ENCODE data around the gene CALML6.
A peak's percentile ranks its signal among the peaks of the same experiment; 100 is the strongest.

The CALML6 gene, protein sequence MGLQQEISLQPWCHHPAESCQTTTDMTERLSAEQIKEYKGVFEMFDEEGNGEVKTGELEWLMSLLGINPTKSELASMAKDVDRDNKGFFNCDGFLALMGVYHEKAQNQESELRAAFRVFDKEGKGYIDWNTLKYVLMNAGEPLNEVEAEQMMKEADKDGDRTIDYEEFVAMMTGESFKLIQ

DNA sequence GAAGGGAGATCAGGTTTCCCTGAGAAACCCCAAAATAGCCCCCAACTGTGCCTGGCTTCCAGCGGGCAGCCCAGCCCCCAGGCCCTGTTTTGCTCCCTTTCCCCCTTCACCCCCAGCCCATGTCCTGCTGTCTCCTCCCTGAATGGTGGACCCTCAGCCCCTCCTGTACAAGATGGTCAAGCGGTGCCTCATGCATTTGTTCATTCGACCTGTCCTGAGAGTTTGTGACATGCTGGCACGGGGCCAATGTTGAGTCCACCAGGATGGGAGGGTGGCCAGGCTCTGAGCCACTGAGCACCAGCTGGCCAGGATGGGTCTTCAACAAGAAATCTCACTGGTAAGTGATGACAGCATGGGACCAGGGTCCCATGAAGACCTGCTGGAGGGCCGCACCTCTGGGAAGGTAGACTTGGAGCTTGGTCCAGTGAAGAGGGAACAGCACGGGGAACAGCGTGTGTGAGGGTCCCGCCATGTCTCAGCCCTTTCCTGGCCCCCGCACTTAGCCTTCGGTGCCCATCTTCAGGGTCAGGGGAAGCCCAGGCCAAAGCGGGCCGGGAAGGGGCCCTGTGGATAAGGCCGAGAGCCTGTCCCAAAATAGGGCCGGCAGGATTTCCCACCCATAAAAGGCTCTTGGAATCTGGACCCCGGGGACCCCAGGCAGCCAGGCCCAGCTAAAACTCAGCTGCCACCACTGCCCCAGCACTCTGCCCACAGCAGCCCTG, at the start of gene CALML6:
CALML6 (plus strand) TSS at position 290 of the 722 bp plus-strand sequence; CDS start at position 311, 21 bp downstream.
- Mint-ChIP-seq H3K4me1 (ENCODE audit: low read depth) (peaks cover 11% of the 10 kb centered on the region), H3K27ac (no peak within 1 kb of the TSS), H3K4me3 (no peak within 1 kb of the TSS), H3K27me3 (no peaks in the 10 kb centered on the region), H3K36me3 (ENCODE audit: low read depth) (no peaks in the 10 kb centered on the region), H3K9me3 (no peaks in the 10 kb centered on the region)
- DNase-seq, result no peak

DNA sequence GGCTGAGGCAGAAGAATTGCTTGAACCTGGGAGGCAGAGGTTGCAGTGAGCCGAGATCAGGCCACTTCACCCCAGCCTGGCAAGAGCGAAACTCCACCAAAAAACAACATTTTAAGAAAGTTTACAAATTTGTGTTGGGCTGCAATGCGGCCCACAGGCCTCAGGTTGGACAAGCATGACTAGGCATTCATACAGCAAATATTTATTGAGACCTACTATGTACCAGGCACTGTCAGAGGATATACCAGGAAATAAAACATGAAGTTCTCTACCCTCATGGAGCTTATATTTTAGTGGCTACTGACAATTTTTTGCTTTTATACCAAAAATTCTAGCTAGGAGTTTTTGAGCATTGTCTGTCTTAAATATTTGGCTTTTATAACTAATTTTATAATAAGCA, 47.9 kb upstream of the CALML6 start:
- DNase-seq, result no peak

DNA sequence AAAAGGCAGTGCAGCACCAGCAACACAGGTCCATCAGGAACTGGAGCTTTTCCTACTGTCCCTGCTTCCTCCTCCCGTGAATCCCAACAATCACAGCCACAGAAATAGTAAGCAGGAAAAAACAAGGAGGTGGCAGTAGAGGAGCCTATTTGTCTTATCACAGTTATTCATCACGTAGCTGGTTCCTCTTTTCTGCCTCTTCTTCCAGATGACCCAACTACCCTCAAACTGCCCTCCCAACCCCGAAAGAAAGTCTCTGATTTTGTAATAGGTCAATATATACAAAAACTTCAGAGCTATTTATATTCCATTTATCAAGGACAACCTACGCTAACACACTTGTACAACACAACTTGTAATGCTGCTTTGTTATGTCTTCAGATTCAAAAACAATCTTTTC, 45.6 kb upstream of the CALML6 start:
- Mint-ChIP-seq H3K9me3 (no peaks in the 10 kb centered on the region), H3K27ac (peak overlapping the region; percentile 79), H3K27me3 (no peaks in the 10 kb centered on the region), H3K4me3 (no peak overlapping the region), H3K4me1 (ENCODE audit: low read depth) (peaks cover 69% of the 10 kb centered on the region), H3K36me3 (ENCODE audit: low read depth) (peaks cover 59% of the 10 kb centered on the region)
- DNase-seq, result no peak

More for the DNA sequence above, 47.9 kb upstream of the CALML6 start:
- Mint-ChIP-seq H3K36me3 (ENCODE audit: low read depth) (peaks cover 54% of the 10 kb centered on the region), H3K27ac (peak overlapping the region; percentile 47), H3K4me3 (no peak overlapping the region), H3K27me3 (no peaks in the 10 kb centered on the region), H3K4me1 (ENCODE audit: low read depth) (peaks cover 69% of the 10 kb centered on the region), H3K9me3 (no peaks in the 10 kb centered on the region)

DNA sequence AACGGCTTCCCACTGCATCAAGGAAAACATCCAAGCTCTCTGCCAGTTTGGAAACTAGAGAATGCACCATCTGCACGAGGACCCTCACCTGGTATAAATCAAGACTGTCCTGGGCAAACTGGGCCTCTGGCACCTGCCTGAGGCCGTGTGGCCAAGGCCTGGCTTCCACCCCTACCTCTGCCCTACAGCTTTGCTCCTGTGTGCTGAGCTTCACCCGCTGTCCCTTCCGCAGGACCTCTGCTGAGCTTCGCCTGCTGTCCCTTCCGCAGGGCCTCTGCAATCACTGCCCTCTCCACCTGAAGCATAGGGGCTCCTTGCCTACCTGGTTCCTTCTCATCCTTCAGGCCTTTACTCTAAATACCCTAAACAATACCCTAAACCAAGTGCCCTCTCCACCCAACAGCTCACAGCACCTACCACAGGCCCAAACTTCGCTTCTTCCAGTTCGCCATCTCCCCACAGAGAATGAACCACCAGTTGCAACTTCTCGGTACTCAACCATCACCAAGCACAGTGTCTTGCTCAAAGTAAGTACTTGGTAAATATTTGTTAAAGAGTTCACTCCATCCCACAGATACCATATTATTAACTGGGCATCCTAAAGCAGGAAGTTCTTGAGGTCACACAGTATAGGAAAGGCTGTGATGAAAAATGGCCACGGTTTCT, 42.6 kb upstream of the CALML6 start:
- Mint-ChIP-seq H3K9me3 (no peaks in the 10 kb centered on the region), H3K36me3 (ENCODE audit: low read depth) (peaks cover 72% of the 10 kb centered on the region), H3K4me3 (no peak overlapping the region), H3K4me1 (ENCODE audit: low read depth) (peaks cover 74% of the 10 kb centered on the region), H3K27me3 (no peaks in the 10 kb centered on the region), H3K27ac (peak overlapping the region; percentile 66)
- no peak for DNase-seq

DNA sequence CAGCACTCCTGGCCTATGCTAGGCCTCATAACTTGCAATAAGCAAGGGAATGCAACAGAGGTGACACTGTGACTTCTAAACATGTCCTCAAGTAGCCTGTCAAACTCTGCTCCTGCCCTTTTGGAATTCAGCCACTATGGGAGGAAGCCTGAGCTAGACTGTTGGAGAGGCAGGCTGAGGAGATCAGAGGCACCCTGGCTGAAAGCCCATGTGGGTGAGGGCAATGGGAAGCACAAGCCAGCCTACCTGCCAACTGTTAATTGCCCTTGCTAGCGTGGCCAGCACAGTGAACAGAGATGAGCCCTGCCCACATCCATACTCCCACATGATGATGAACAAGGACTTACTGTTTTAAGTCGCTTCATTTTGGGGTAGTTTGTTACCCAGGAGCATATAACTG, 41.9 kb upstream of the CALML6 start:
- Mint-ChIP-seq H3K9me3 (no peaks in the 10 kb centered on the region), H3K4me3 (no peak overlapping the region), H3K4me1 (ENCODE audit: low read depth) (peaks cover 79% of the 10 kb centered on the region), H3K36me3 (ENCODE audit: low read depth) (peaks cover 79% of the 10 kb centered on the region), H3K27ac (peak overlapping the region; percentile 66), H3K27me3 (no peaks in the 10 kb centered on the region)
- DNase-seq, result no peak

DNA sequence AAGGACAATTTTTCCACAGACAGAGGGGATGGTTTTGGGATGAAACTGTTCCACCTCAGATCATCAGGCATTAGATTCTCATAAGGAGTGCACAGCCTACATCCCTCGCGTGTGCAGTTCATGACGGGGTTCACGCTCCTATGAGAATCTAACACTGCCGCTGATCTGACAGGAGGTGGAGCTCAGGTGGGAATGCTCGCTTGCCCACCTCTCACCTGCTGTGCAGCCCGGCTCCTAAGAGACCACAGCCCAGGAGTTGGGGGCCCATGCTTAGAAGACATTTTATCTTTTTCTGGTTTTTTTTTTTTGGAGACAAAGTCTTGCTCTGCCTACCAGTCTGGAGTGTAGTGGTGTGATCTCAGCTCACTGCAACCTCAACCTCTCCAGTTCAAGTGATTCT, 40.2 kb upstream of the CALML6 start:
- H3K4me3 Mint-ChIP-seq, result no peak overlapping the region
- no peaks in the 10 kb centered on the region for H3K9me3 Mint-ChIP-seq
- peaks cover 87% of the 10 kb centered on the region for H3K36me3 Mint-ChIP-seq (ENCODE audit: low read depth)
- peak overlapping the region; percentile 94 for H3K27ac Mint-ChIP-seq
- H3K27me3 Mint-ChIP-seq, result no peaks in the 10 kb centered on the region
- peaks cover 86% of the 10 kb centered on the region for H3K4me1 Mint-ChIP-seq (ENCODE audit: low read depth)
- no peak for DNase-seq

DNA sequence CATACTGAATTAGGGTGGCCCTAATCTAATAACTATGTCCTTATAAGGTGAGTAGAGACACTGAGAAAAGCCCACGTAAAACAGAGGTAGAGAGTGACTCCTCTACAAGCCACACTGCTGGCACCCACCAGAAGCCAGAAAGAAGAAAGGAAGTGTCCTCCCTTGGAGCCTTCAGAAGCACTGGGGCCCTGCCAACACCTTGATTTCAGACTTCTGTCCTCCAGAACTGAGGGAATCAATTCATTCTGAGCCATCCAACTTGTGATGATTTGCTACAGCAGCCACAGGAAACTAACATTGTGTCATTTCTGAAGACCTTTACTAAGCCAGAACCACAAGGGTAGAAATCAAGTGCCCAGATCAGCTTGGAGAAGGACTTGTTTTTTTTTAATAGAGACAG, 39.1 kb upstream of the CALML6 start:
- Mint-ChIP-seq H3K4me3 (no peak overlapping the region), H3K36me3 (ENCODE audit: low read depth) (peaks cover 83% of the 10 kb centered on the region), H3K9me3 (no peaks in the 10 kb centered on the region), H3K27me3 (no peaks in the 10 kb centered on the region), H3K4me1 (ENCODE audit: low read depth) (peaks cover 84% of the 10 kb centered on the region), H3K27ac (peak overlapping the region; percentile 94)
- no peak for DNase-seq

DNA sequence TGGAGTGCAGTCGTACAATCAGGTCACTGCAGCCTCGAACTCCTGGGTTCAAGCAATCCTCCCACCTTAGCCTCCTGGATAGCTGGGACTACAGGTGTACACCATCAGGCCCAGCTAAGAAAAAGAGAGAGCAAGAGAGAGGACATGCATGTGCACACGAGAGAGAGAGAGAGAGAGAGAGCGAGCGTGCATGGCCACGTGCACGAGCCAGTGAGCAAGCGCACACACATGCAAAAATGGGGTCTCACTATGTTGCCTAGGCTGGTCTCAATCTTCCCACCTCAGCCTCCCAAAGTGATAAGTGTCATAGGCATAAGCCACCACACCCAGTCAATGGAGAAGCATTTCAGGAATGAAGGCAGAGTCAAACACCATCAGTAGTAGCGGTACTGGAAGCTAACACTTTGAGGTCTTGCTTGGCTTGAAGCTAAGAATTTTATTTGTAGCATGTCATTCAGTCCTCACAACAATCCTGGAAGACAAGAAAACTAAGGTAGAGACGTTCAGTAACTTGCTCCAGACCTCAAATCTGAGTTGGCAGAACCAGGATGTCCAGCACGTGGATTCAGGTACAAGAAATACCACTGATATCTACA, 38.6 kb upstream of the CALML6 start:
- no peaks in the 10 kb centered on the region for H3K9me3 Mint-ChIP-seq
- no peak for DNase-seq
- H3K27ac Mint-ChIP-seq, result peak overlapping the region; percentile 94
- peaks cover 85% of the 10 kb centered on the region for H3K36me3 Mint-ChIP-seq (ENCODE audit: low read depth)
- no peak overlapping the region for H3K4me3 Mint-ChIP-seq
- H3K27me3 Mint-ChIP-seq, result no peaks in the 10 kb centered on the region
- peaks cover 84% of the 10 kb centered on the region for H3K4me1 Mint-ChIP-seq (ENCODE audit: low read depth)

DNA sequence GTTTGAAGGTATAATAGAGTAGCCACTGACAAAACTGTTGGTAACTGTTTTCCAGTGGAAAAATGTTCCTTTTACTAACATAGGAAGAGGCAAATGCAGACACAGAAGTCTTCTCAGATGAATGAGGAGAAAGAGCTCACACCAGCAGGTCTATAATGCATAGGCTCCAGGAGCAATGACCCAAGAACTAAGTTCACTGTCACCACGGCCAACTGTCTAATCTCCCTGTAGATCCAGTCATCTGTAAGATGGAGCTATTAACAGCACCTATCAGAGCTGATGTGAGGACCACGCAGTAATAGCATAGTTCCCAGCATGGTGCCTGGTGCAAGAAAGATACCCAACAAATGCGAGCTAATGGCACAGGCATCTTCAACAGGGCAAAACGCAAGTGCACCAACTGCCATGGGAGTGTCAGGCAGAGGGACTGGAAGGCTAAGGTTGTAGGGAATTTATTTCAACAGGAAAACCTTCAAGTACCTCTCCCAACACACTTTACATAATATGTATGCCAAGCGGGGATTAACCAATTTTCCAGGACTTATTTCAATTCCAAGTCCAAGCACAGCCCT, 37.1 kb upstream of the CALML6 start:
- Mint-ChIP-seq H3K4me3 (no peak overlapping the region), H3K4me1 (ENCODE audit: low read depth) (peaks cover 81% of the 10 kb centered on the region), H3K27me3 (no peaks in the 10 kb centered on the region), H3K27ac (peak overlapping the region; percentile 42), H3K36me3 (ENCODE audit: low read depth) (peaks cover 80% of the 10 kb centered on the region), H3K9me3 (no peaks in the 10 kb centered on the region)
- no peak for DNase-seq

DNA sequence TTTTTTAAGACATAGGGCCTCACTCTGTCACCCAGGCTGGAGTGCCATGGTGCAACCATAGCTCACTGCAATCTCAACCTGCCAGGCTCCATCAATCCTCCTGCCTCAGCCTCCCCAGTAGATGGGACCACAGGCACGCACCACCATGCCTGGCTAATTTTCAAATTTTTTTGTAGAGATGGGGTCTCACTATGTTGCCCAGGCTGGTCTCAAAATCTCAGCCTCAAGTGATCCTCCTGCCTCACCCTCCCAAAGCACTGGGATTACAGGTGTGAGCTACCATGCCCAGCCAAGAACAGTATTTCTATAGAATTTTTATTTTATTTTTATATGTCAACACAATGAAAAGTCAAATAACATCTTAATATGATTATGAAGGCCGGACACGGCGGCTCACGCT, 35.1 kb upstream of the CALML6 start:
- Mint-ChIP-seq H3K27me3 (no peaks in the 10 kb centered on the region), H3K4me3 (no peak overlapping the region), H3K9me3 (no peaks in the 10 kb centered on the region), H3K36me3 (ENCODE audit: low read depth) (peaks cover 76% of the 10 kb centered on the region), H3K4me1 (ENCODE audit: low read depth) (peaks cover 80% of the 10 kb centered on the region), H3K27ac (no peak overlapping the region)
- no peak for DNase-seq

DNA sequence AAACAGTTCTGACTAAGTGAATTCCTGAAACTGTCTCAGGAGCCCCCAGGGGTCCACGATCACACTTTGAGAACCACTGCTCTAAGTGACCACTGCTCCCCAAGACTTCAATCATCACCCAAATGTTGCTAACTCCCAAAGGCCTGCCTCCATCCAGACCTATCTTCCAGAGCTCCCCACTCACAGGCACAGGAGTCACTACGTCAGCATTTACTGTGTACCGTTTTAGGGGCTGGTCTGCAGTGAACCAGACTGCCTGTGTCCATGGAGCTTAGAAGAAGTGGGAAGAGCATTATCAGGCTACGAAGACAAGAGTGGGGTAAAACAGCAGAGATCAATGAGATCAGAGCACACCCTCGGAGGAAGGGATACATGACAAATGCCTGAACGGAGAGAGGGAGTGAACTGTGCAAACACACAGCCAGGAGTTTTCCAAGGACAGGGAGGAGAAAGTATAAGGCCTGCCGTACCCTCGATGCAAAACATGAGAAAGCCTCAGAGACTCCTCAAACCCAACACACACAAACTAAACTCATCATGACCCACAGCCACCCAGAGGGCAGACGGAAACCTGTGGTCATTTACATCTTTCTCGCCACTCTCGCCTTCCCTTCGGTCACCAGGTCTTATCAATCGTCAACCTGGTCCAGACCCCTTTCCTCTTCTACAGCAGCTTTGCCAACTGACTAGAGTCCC, 34.3 kb upstream of the CALML6 start:
- Mint-ChIP-seq H3K4me1 (ENCODE audit: low read depth) (peaks cover 72% of the 10 kb centered on the region), H3K27ac (peak overlapping the region; percentile 77), H3K36me3 (ENCODE audit: low read depth) (peaks cover 67% of the 10 kb centered on the region), H3K27me3 (no peaks in the 10 kb centered on the region), H3K9me3 (no peaks in the 10 kb centered on the region), H3K4me3 (no peak overlapping the region)
- DNase-seq, result no peak

DNA sequence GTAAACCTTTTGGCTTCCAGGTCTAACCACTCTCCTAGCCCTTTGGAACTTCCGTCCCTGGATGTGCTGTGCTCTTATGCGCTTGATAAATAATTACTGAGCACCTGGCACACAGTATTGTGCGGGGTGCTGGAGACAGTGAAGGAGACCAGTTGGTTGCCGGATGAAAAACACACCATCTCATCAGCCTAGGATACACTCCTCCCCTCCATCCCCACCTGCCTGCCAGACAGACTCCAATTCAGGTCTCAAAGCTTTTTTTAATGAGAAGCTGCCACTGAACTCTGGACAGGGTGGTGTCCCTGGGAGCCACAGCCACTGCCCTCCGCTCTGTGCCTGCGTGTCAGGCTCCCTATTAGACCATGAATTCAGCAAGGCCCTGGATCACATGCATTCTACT, 33.3 kb upstream of the CALML6 start:
- H3K4me3 Mint-ChIP-seq, result no peak overlapping the region
- peaks cover 63% of the 10 kb centered on the region for H3K36me3 Mint-ChIP-seq (ENCODE audit: low read depth)
- H3K27ac Mint-ChIP-seq, result peak overlapping the region; percentile 77
- H3K9me3 Mint-ChIP-seq, result no peaks in the 10 kb centered on the region
- no peaks in the 10 kb centered on the region for H3K27me3 Mint-ChIP-seq
- no peak for DNase-seq
- H3K4me1 Mint-ChIP-seq (ENCODE audit: low read depth), result peaks cover 67% of the 10 kb centered on the region

DNA sequence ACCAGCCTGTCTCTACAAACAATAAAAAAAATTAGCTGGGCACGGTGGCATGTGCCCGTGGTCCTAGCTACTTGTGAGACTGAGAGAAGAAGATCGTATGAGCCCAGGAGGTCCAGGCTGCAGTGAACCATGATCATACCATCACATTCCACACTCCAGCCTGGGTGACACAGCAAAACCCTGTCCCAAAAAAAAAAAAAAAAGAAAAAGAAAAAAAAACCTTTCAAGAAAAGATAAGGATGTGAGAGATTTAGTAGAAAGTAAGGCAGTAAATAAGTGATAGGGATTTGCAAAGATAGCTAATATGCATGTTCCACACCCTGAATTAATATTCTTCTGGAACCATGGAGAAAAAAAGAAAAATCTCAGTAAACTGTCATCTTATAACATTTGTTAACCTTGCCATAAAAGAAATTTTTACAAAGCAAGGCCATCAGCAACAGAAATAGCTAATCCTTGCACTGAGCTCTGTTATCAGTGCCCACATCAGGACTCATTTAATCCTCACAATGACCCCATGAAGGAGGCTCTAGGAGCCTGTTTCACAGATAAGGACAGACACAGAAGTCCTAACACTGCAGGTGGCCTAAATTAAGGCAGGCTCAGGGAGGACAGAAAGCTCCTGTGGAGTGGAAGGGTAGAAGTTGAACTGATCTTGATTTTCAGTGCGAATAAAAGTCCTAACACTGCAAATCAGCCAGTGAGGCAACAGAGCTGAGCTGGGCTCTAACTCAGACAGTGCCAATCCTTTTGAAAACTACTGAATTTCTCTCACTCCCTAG, 31.8 kb upstream of the CALML6 start:
- H3K27ac Mint-ChIP-seq, result peak overlapping the region; percentile 68
- H3K27me3 Mint-ChIP-seq, result no peaks in the 10 kb centered on the region
- DNase-seq, result no peak
- no peak overlapping the region for H3K4me3 Mint-ChIP-seq
- H3K36me3 Mint-ChIP-seq (ENCODE audit: low read depth), result peaks cover 62% of the 10 kb centered on the region
- no peaks in the 10 kb centered on the region for H3K9me3 Mint-ChIP-seq
- peaks cover 72% of the 10 kb centered on the region for H3K4me1 Mint-ChIP-seq (ENCODE audit: low read depth)
